Measurements from ENCODE around the gene XPC.
A peak's percentile ranks its signal among the peaks of the same experiment; 100 is the strongest.
"Not testable (repeated sequence)": the region's sequence is repeated elsewhere in the genome, so short reads cannot be mapped to it uniquely, and the experiment has no call there.

The XPC gene

DNA sequence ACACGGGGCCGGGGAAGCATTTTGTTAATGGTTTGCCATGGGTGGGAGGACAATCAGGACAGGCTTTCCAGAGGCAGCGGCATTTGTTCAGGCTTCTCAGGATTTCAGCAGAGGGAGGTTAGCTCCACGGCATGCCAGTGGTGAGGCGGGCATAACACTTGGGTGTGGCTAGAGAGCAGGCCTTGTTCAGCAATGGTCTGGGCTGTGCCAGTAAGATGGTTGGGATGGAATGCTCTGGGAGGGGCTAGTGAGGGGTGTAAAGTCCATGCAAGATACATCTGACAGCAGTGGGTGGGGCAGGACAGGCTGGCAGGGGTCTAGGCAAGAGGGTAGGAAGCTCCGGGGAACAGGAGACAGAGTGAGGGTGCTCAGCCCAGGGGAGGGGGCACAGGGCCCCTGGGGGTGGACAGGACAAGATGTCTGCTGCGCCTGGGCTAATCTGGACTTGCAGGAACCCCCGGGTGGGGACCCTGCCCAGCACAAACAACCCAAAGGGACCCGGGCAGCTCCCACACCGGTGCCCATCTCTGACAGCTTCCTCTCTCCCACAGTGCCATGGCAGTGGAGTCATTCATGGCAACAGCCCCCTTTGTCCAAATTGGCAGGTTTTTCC is 45.1 kb downstream of the XPC start:
- DNase-seq (ENCODE audit: low read depth, low spot score): no peak

DNA sequence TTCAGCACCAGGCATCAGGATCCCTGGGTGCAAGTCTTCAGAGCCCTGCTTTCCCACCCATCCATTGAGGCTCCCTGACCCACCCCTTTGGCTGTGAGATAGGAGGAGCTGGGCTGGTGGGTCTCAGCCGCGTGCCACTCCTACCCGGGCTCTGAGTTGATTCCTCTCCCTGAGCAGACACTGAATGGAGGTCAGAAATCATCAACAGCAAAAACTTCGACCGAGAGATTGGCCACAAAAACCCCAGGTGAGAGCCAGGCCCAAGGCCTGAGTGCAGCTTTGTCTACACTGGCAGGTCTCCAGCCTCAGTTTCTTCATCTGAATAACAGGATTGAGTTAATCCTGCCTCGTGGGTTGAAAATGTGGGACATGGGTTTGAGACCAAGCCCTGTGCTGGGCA is 45.7 kb downstream of the XPC start:
- no peak for DNase-seq (ENCODE audit: low read depth, low spot score)

DNA sequence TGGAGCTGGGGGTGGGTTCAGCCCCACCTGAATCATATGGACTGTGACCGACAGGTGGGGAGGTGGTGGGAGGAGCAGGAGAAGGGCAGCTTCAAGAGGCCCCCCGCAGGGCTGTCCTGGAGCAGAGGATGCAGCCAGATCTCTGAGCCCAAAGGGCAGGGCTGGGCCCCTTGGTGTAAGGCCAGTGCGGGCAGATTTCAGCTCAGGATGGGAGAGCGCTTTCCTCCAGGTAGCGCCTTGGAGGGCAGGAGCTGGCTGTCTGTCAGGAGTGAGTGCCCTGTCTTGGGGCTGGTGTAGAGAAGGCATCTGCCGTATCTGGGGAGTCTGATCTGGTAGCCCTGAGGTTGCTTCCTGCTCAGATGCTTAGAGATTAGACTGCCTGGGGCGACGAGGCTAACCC is 46.3 kb downstream of the XPC start:
- no peak for DNase-seq (ENCODE audit: low read depth, low spot score)

DNA sequence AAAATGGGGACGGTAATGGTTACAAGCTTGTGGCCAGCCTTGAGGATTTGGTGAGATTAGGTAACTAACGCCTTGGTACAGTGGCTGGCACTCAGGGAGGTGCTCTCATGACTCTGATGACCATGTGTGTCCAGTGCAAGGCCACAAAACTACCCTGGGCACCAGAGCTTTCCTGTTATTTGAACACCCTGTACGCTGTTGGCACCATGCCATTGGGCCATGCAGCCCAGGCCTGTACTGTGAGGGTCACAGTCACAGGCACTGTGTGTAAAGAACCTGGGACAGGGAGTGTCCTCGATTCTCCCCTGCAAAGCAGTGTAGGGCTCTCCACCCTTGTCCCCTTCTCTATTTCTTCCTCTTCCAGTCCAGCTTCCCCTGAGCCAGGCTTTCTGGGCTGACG is 47.3 kb downstream of the XPC start:
- DNase-seq (ENCODE audit: low read depth, low spot score): no peak

DNA sequence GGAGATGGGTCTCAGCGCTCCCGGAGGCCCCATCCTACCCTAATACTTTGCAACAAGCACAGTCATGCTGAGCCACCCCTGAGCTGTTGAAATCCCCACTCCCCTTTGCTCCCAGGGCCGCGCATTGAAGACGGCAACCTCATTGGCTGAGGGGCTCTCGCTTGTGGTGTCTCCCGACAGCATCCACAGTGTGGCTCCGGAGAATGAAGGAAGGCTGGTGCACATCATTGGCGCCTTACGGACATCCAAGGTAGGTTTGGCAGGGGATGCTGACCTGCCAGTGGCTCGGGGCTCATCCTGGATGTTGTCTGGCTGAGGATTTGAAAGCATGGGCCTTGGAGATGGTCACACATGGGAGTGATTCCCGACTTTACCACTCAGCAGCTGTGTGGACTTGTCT is 47.7 kb downstream of the XPC start:
- DNase-seq (ENCODE audit: low read depth, low spot score): no peak

DNA sequence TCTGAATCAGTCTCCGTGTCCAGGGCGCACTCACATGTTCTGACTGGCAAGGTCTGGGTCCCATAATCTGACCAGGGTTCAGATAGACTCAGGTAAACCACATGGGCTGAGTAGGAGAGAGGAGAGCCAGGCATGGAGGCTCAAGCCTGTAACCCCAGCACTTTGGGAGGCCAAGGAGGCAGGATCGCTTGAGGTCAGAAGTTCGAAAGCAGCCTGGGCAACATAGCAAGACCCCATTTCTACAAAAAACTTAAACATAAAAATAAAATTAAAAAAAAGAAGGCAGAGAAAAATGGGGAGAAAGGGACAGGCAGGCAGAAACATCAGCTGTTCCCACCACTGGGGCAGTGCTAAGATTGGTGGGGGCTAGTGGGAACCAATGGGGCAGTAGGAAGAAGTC is 48.2 kb downstream of the XPC start:
- no peak for DNase-seq (ENCODE audit: low read depth, low spot score)

DNA sequence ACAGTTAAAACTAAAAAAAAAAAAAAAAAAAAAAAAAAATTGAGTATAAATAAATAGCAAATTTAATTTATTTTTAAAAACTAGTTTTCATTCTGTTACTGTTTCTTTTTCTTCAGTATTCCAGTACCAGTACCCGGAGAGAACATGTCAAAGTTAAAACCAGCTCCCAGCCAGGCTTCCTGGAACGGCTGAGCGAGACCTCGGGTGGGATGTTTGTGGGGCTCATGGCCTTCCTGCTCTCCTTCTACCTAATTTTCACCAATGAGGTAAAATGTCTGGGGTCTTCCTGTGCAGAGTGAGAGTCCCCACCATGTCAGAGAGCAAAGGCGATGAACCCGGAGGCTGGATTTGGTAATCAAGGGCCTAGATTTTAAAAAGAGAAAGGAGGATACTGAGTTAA is 49.1 kb downstream of the XPC start:
- DNase-seq (ENCODE audit: low read depth, low spot score): no peak

DNA sequence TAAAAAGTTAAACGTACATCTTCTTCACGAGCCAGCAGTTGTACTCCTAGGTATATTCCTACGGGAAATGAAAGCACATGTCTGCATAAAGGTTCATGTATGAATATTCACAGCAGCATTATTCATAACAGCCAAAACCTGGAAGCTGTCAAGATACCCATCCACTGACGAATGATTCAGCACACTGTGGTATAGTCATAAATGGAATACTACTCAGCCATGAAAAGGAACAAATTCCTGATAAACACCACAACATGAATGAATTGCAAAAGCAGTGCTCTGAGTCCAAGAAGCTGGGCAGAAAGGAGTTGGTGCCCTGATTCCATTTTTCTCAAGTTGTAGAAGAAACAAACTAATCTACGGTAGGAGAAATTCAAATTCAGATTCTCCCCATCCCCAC is 49.7 kb downstream of the XPC start:
- no peak for DNase-seq (ENCODE audit: low read depth, low spot score)

DNA sequence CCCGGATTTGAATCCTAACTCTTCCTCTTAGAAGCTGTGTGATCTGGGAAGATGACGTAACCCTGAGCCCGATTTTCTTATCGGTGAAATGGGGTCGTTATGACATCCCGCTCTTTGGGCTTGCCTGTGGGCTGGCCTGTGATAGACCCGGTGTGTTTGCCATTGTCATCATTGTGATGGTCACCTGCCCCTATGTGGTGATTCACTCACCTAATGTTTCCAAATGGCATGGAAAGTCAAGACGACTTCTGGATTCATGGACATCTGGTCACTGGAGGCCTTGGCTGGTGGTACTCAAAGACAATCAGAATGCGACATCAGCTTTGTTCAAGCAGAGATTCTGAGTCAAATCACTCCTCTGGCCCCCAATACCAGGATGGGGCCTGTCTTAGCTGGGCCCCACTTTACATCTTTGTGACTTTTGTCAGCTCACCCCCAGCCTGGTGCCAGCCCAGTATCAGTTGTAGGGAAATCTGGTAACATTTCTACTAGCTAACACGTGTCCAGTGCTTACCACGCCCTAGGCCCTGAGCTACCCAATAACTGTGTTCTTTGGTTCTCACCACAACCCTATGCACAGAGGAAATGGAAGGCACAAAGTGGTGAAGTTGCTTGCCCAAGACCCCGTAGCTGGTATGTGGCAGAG is 50.8 kb downstream of the XPC start:
- no peak for DNase-seq (ENCODE audit: low read depth, low spot score)

DNA sequence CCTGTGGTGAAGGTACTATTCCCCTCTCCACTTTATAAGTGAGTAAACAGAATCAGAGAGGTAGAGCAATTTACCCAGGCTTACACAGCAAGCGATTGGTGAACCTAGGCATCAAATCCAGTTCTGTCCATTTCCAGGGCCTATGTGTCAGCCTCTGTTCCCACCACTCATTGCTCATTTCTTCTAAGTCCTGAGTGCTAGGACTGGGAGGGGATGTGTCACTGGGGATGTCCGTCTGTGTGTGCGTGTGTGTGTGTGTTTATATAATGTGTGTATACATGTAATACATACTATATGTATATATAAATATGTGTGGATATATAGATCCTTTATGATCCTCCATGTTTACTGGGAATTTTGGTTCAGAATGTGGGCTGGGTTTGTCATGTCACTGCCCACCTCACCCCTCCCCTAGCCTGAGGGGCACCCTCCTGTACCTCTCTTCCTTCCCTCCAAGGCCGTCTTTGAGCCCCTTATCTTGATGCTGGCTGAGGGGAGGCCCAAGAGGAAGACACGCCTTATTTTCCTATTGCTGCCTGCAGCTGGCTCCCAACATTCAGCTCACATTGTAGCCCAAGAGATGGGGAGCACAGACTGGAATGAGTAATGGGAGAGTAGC is 51.4 kb downstream of the XPC start:
- no peak for DNase-seq (ENCODE audit: low read depth, low spot score)

DNA sequence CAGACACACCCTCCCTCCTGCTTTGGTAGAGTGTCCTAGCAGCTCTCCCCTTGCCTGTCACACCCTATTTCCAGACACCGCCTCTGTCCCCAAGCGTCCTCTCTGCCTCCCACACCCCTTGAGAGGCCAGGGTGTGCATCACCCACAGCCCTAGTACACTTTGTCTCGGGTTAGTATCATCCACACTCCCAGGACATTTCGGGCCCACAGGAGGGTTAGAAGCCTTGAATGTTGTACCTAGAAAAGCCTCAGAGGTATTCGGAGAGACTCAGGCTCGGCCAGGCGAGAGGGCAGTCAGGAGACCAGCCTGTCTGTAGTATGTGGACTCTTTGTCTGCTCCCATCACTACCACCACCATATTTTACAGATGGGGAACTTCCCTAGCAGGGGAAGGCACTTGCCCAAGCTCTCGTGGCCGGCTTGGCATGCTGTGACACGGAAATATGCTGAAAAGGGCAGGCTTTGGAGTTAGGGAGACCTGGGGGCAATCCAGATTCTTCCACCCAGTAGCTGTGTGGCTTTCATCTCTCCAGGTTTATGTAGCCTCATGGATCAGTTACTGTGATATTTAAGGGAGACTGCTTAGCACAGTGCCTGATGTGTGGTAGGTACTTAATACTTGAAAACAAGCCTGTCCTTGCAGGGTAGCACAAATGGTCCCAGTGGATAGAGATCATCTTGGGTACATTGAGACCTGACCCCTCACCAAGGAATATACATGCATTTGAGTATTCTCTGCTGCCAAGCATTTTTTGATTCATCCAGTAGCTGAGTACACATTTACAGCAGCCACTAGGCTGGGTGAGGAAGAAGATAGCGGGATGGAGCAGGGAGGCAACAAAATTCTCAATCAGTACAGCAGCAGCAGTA is 52.1 kb downstream of the XPC start:
- DNase-seq (ENCODE audit: low read depth, low spot score): no peak

DNA sequence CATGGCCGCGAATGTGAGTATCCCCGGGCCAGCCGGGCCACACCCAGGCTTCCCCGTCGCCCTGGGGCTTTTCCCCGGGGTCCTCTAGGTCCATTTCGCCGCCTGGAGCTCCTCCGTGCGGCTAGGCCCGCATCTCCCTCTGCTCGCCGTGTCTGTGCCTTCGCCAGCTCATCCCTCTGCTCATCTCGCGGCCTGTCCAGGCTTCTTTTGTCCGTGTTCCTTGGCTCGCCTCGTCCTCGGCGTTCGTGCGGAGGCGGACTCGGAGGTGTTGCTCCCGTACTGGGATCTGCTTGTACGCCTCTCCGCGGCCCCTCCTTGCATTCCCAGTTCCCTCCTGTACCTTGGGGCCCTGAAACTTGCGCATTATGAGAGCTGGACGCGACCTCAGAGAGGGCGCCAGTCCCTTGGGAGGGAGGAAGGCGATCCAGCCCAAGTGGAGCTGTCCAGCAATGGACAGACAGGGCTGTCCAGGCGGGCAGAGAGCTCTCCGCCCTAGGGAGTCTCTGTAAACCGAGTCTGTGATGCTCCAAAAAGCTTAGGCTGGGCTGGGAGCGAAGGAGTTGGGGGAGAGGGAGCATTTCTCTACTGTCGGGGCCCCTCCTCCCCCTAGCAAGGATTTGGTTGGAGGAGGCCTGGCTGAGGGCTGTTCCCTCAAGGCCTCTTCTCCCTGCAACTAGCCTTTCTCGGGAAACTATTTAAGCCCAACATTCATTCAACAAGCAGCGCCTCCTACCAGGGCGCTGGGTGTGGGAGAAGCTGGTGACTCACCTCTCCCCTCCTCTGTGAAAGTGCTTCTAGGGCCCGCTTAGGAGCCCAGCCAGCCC is 53.0 kb downstream of the XPC start:
- DNase-seq (ENCODE audit: low read depth, low spot score): peak; percentile 57

DNA sequence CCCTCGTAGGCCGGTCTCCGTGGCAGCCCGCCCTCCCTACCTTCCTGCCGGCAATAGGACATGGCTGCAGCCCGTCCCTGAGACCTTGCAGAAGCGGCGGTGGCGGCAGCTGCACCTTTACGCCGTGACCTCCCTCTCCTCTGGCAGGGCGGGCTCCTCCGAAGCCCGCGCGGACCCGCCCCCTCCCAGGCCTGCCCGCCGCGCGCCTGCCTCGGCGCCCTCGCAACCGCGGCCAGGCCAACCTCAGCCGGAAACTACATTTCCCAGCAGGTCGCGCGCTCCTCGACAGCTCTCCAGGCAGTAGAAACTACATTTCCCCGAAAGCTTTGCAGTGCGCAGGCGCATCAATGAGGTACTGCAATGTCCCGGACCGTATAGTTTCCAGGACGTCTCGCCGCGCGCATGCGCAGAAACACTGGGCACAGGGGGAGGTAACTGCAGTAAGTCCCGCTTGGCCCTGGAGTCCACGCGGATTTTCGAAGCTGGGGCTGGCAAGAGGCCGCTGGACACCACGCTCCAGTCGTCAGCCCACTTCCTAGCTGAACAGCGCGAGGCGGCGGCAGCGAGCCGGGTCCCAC is 53.7 kb downstream of the XPC start, which contains the start of the genes CHCHD4 and TMEM43:
Gene CHCHD4, minus strand, starts transcription at position 256 of the 578 bp plus-strand sequence. Its CDS starts 194 bp downstream, at position 62.
Gene TMEM43, plus strand, starts transcription at position 438 of the 578 bp plus-strand sequence. CDS start 142 bp downstream, outside the sequence.
- peak; percentile 96 for DNase-seq (ENCODE audit: low read depth, low spot score)

DNA sequence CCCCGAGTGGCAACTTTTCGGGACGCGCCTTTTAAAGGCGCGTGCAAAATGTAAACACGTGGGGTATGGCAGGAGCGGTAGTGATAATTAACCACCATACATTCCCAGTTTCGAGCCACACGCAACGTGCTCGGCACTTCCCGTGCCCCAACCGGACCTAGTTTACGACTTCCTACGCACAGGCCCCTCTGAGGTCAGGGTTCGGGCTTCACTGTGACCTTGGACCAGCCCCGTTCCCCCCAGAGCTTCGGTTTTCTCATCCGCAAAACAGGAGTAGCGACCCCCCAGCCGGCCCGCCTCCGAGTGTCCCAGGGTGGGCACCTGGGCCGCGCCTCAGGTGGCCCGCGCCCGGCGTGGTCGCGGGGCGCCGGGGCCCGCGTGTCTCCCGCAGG is 54.2 kb downstream of the XPC start:
- DNase-seq (ENCODE audit: low read depth, low spot score): peak; percentile 30

DNA sequence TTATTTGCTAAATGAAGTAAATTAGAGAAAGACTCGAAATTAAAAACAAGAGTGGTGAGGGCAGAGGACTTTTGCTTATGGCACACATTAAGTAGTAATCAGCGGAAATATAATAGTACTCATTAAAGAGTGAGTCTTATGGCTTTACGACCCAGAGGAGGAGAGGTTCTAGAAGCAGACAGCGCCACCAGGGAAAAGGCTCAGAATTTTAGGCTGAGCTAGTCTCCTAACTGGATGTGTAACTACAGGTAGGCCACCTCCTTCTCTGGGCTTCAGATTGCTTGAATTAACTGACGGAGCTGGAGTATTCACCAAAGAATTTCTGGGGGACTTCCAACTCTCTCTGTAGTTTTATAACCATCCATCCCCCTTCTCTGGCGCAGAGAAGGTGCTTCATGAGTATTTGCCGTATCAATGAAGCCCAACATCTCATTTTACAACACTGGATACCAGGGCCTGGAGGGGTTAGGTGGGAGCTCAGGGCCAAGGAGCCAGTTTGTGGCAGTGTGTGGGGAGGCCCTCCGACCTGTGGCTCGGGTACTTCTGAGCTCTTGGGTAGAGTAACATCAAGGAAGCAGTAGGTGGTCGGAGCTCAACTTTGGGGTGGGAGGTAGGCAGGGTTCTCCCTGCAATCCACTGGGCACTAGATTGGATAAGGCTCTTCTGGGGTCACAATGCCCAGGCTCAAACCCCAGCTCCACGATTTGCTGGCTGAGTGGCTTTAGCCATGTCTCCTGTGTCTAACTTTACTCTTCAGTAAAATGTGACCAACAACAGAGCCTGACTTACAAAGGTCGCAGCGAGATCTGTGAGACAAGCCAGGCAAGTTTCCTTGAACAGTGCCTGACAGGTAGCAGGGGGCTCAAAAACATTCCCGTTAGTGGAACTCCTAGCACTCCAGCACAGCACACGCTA is 54.8 kb downstream of the XPC start:
- DNase-seq (ENCODE audit: low read depth, low spot score): no peak

DNA sequence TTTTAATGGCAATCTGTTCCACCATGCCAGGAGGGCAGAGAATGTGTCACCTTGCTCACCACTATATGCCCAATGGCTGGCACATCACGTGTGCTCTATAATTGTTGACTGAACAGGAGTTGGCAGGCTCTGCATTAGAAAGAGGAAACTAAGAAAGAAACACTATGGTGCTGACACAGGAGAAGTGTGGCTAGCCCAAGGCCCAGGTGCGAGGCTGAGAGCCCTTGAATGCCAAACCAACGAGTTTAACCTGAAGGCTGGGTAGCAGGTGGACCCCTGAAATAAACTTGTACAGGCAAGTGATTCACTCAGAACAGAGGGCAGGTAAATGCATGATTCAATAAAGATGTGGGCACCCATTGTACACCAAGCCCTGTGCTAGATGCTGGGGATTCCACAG is 56.1 kb downstream of the XPC start:
- no peak for DNase-seq (ENCODE audit: low read depth, low spot score)

DNA sequence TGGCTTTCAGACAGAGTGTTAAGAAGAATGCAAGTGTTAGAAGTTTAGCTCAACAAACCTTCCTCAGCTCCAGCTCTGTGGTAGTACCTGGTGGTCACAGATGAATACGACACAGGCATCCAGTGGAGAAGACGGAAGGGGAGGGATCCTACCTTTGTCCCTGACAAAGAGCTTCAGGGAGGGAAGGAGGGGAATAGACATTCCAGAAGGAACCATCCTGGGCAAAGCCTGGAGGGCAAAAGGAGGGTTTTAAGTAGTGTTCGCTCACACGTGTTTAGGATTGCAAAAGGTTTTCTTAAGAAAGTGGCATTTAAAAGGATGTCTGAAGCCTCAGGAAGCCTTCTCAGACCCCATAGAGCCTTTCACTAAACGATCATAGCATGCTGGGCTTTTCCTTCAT is 56.5 kb downstream of the XPC start:
- no peak for DNase-seq (ENCODE audit: low read depth, low spot score)

DNA sequence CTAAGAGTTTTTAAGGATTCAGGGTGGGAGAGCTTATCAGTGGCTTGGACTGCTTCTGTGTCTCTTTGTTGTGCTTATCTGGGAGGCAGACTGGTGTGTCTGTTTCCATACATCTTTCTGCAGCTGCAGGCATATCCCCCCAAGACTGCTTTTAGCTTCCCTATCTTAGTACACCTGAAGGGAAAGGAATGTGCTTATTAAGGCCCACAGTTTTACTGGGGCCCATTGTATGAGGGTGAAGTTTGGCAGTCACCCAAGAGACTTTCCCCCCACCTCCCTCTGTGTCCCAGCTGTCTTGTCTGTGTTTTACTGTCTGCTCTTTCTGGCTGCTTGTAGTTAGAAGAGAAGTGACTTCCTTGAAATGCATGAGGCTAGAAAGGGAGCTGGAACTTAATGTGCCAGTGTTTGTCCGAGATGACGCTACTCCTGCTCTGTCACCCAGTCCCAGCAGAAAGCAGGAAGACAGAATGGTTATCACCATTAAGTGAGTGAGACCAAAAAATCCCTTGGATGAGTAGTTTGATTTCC is 57.4 kb downstream of the XPC start:
- not testable (repeated sequence) for DNase-seq (ENCODE audit: low read depth, low spot score)

DNA sequence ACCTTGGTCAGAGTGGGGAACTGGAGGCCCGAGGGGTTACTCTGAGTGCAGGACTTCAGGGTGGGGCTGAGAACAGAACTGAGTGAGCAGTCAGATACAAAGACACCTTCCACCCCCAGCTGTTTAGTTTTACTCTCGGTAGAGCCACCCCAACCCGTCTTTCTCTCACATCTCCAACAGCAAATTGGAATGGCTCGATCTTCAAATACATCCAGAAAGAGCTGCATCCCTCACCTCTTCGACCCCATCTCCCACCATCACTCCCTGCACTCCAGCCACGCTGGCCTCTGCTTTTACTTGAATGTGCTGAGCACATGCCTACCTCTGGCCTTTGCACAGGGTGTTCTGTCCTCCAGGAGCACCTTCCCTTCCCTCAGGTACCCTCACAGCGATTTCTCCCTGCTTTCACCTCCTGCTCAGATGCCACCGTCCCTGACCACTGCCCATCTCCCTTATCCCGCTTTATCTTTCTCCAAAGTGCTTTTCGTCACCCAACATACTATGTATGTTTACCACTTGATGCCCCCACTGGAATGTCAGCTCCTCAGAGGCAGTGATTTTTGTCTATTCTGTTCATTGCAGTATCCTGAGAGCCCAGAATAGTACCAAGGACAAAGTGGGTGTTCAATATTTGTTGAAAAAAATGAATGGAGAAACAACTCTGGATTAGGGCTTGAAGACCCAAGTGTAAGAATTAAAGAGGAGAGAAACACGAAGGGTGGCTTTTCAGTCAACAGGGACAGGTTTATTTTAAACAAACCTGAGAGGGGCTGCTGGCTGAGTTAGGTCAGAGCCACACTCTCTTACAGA is 58.1 kb downstream of the XPC start:
- no peak for DNase-seq (ENCODE audit: low read depth, low spot score)

All from iPS DF 19.7 (cell line).